ENCODE results near the gene EEF2K.

Gene EEF2K

DNA sequence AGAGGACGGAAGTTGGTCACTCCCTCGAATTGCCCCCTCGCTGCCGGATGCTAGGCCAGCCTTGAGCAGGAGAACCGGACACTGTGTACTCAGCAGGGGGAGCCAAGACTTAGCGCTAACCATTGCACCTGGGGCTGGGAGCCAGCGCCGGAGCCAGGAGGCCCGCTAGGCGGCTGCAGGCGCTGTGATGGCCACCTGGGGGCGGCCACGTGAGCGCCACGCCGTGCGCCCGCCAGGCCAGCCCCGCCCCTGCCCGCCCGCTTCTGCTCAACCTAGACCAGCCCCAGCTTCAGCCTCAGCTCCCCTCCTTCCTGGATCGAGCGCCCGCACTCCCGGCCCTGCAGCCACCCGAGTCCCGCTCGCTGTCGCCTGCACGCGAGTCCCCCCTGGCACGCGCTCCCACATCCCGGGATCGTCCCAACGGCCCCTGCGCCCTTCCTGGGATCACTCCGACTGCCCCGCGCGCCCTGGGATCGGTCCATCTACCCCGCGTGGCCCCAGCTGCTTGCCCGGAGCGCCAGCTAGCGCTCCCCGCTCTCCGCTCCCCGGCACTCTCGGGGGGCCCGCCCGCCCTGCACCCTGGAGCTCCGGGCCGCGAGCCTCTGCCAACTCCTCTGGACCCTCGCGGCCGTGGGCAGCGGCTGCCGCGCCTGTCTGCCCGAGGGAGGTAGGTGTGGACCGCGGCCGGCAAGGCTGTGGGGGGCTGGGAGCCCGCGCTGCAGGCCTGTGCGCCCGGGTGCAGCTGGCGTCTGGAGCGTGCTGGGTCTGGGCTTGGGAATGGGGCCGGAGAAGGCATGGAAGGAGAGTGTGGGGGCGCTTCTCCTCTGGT, at the start of gene EEF2K:
EEF2K (plus strand) TSS at position 266 of the 829 bp plus-strand sequence. CDS start 19,452 bp downstream, outside the sequence.
- TF ChIP-seq, protein P1, sequence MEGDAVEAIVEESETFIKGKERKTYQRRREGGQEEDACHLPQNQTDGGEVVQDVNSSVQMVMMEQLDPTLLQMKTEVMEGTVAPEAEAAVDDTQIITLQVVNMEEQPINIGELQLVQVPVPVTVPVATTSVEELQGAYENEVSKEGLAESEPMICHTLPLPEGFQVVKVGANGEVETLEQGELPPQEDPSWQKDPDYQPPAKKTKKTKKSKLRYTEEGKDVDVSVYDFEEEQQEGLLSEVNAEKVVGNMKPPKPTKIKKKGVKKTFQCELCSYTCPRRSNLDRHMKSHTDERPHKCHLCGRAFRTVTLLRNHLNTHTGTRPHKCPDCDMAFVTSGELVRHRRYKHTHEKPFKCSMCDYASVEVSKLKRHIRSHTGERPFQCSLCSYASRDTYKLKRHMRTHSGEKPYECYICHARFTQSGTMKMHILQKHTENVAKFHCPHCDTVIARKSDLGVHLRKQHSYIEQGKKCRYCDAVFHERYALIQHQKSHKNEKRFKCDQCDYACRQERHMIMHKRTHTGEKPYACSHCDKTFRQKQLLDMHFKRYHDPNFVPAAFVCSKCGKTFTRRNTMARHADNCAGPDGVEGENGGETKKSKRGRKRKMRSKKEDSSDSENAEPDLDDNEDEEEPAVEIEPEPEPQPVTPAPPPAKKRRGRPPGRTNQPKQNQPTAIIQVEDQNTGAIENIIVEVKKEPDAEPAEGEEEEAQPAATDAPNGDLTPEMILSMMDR (IDR thresholded peaks at IDR 0.05; ENCODE audit: low read depth, low read length, missing control alignments), result peak; percentile 51
- DNase-seq (ENCODE audit: low read depth), result peak; percentile 81
- in situ Hi-C loops (cut with HindIII; ENCODE audit: low sequenced_read_pairs), result no loop called here
- H3K4me3 ChIP-seq (ENCODE audit: low read depth, low read length), result peak within 1 kb of the TSS; percentile 83

DNA sequence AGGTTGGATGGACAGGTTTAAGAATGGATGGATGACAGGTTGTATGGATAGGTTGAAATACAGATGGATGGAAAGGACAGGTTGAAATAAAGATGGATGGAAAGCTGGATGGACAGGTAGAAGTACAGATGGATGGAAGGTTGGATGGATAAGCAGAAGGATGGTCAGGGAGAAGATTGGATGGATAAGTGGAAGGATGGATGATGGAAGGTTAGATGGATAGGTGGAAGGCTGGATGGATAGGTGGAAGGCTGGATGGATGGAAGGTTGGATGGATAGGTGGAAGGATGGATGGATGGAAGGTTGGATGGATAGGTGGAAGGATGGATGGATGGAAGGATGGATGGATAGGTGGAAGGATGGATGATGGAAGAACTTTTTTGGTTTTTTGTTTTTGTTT, 44.7 kb upstream of the EEF2K start:
- DNase-seq (ENCODE audit: low read depth), result no peak
- no peak overlapping the region for H3K4me3 ChIP-seq (ENCODE audit: low read depth, low read length)
- in situ Hi-C loops (cut with HindIII; ENCODE audit: low sequenced_read_pairs), result no loop called here
- TF ChIP-seq, protein P1 (IDR thresholded peaks at IDR 0.05; ENCODE audit: low read depth, low read length, missing control alignments), result no peak

DNA sequence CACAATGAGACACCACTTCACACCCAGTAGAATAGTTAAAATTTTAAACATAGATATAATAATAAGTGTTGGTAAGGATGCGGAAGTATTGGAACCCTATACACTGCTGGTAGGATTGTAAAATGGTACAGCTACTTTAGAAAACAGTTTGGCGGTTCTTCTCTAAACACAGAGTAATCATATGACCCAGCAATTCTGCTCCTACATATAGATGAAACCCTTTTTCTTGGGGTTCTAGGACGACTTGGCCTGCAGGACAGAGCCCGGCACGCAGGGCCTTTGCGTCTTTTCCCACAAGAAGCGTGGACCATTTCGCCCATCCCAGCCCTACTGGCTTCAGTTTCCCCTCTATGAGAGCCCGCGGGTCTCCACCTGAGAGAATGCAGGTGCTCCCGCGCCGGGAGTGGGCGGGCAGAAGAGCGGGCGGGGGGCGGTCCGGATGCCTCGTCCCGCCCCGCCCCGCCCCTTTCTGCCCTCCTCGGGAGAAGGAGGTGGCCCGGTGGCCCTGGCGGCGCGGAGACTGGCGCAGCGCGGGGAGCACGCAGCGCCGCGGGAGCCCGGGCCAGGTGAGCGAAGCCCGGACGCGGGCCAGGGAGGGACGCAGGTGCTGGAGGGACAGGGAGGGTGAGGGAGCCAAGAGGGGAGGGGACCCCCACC, 44.0 kb upstream of the EEF2K start, which contains the start of gene SDR42E2:
SDR42E2 (plus strand) TSS at position 508 of the 657 bp plus-strand sequence. CDS start 3,077 bp downstream, outside the sequence.
- TF ChIP-seq, protein P1 (IDR thresholded peaks at IDR 0.05; ENCODE audit: low read depth, low read length, missing control alignments), result no peak
- in situ Hi-C loops (cut with HindIII; ENCODE audit: low sequenced_read_pairs), result no loop called here
- H3K4me3 ChIP-seq (ENCODE audit: low read depth, low read length), result no peak within 1 kb of the TSS
- no peak for DNase-seq (ENCODE audit: low read depth)

DNA sequence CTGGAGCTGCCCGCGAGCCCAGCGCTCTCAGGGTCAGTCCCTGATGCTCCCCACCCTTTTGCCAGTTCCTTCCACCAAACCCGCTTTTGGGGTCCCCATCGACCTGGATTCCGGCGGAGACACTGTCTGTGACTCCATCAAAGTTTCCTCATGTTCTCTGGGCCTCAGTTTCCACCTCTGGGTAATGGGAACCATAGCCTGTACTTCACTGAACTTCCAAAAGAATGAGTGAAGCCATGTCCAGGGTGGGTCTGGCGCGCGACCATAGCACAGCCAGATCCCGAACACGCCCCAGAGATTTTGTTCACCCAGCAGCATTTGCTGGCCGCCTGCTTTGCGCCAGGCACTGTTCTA, 43.4 kb upstream of the EEF2K start:
- H3K4me3 ChIP-seq (ENCODE audit: low read depth, low read length), result no peak overlapping the region
- in situ Hi-C loops (cut with HindIII; ENCODE audit: low sequenced_read_pairs), result no loop called here
- TF ChIP-seq, protein P1 (IDR thresholded peaks at IDR 0.05; ENCODE audit: low read depth, low read length, missing control alignments), result no peak
- DNase-seq (ENCODE audit: low read depth), result no peak

DNA sequence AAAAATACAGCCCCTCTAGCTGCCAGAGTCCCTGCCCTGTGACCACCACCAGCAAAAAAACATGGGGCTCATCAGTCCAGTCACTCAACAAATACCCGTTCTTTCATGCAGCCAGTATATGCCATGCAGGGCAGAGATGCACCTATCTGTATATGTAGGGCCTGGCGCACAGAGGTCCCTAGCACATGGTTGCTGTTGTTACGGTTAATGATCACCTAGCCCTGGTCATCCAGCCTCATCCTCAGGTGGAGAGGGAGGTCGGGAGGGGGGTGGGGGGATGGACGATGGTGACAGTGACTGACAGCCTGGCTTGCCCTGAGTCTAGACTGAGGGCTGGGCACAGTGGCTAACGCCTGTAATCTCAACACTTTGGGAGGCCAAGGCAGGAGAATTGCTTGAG, 42.3 kb upstream of the EEF2K start:
- H3K4me3 ChIP-seq (ENCODE audit: low read depth, low read length), result no peak overlapping the region
- TF ChIP-seq, protein P1 (IDR thresholded peaks at IDR 0.05; ENCODE audit: low read depth, low read length, missing control alignments), result no peak
- in situ Hi-C loops (cut with HindIII; ENCODE audit: low sequenced_read_pairs), result no loop called here
- DNase-seq (ENCODE audit: low read depth), result no peak

DNA sequence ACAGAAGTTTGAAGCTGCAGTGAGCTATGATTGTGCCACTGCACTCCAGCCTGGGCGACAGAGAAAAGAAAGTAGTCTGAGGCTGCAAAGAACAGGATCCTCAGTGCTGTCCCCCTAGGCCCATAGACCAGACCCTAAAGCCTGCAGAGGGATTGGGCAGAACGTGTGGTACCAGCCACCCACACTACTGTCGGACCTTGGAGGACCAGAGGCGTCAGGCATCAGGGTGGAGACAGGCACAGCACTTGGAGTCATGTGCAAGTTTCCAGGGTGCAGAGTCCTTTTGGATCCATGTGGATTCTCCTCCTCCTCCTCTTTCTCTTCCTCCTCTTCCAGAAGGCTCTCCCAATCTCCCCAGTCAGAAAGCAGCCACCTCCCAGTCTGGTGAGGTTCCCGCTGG, 41.6 kb upstream of the EEF2K start:
- TF ChIP-seq, protein P1 (IDR thresholded peaks at IDR 0.05; ENCODE audit: low read depth, low read length, missing control alignments), result no peak
- in situ Hi-C loops (cut with HindIII; ENCODE audit: low sequenced_read_pairs), result no loop called here

More for the DNA sequence above, 41.6 kb upstream of the EEF2K start:
- no peak for DNase-seq (ENCODE audit: low read depth)
- H3K4me3 ChIP-seq (ENCODE audit: low read depth, low read length), result no peak overlapping the region

Measured in astrocyte of the cerebellum (primary cell).